SU-DHL-6 (cell line): ENCODE data around the gene SORL1.

Source experiments
- H2AFZ ChIP-seq: fragments of 200-600 bp; sonication (generic); 2 replicates; pipeline ENCODE4 v1.6.1; 2014; ENCODE audit warnings: low read depth, mild to moderate bottlenecking, moderate library complexity, mixed read lengths, antibody characterized with exemption, low read length; ENCODE audit not compliant: severe bottlenecking
- H3F3A ChIP-seq: fragments of 200-600 bp; shearing (Covaris generic); 2 replicates; pipeline ENCODE4 v1.6.0; 2016; ENCODE audit warnings: antibody characterized with exemption, mild to moderate bottlenecking; ENCODE audit not compliant: insufficient read depth
- H3K27ac ChIP-seq: fragments of 200-600 bp; sonication (generic); 2 replicates; pipeline ENCODE4 v1.5.1; 2016; ENCODE audit warnings: low read depth, mild to moderate bottlenecking, low read length, moderate library complexity, mixed read lengths
- H3K27me3 ChIP-seq: fragments of 200-600 bp; sonication (generic), shearing (Covaris generic); 2 replicates; pipeline ENCODE4 v1.6.0; 2014; ENCODE audit warnings: mild to moderate bottlenecking, low read length
- H3K36me3 ChIP-seq: fragments of 200-600 bp; sonication (generic); 2 replicates; pipeline ENCODE4 v1.6.1; 2014; ENCODE audit warnings: mild to moderate bottlenecking, low read length, mixed read lengths
- H3K4me2 ChIP-seq: fragments of 300-600, 200-600 bp; shearing (Covaris generic), sonication (generic); 2 replicates; pipeline ENCODE4 v1.6.0; 2014; ENCODE audit warnings: low read length, low read depth, mild to moderate bottlenecking; ENCODE audit not compliant: poor library complexity, severe bottlenecking
- H3K4me3 ChIP-seq: fragments of 200-600 bp; sonication (generic); 2 replicates; pipeline ENCODE4 v1.5.1; 2014; ENCODE audit warnings: antibody characterized with exemption, low read length, mild to moderate bottlenecking, mixed read lengths; ENCODE audit not compliant: insufficient read depth, poor library complexity, severe bottlenecking
- H3K79me2 ChIP-seq: fragments of 200-600 bp; sonication (generic); 2 replicates; pipeline ENCODE4 v1.6.1; 2014; ENCODE audit warnings: mild to moderate bottlenecking, low read length, moderate library complexity; ENCODE audit not compliant: insufficient read depth
- H3K9ac ChIP-seq: fragments of 200-600 bp; sonication (generic); 2 replicates; pipeline ENCODE4 v1.7.0; 2014; ENCODE audit warnings: mild to moderate bottlenecking, low read length
- H3K9me2 ChIP-seq: fragments of 200-600 bp; sonication (generic); replicated peaks from 2 replicates; pipeline ENCODE4 v1.6.1; 2014; ENCODE audit warnings: low read length; ENCODE audit not compliant: insufficient read depth
- H3K9me3 ChIP-seq: fragments of 200-600 bp; sonication (generic); 2 replicates; pipeline ENCODE4 v1.6.1; 2014; ENCODE audit warnings: low read length, mixed read lengths; ENCODE audit not compliant: insufficient read depth
- H4K20me1 ChIP-seq: fragments of 200-600 bp; sonication (generic); 2 replicates; pipeline ENCODE4 v1.6.1; 2014; ENCODE audit warnings: low read depth, mild to moderate bottlenecking, antibody characterized with exemption, low read length, moderate library complexity, mixed read lengths
- EZH2phosphoT487 ChIP-seq: fragments of 200-600 bp; sonication (generic), shearing (Covaris generic); conservative IDR thresholded peaks from 2 replicates; pipeline ENCODE4 v1.6.1; 2018; ENCODE audit warnings: mild to moderate bottlenecking, antibody characterized with exemption, low read length, moderate library complexity, mixed read lengths
- TF ChIP-seq, protein P1 (sequence below): fragments of 200-600 bp; sonication (generic); IDR thresholded peaks from one replicate; pipeline ENCODE4 v1.5.1; 2017; ENCODE audit warnings: antibody characterized with exemption, mild to moderate bottlenecking, low read length, moderate library complexity; ENCODE audit not compliant: insufficient read depth, poor library complexity, severe bottlenecking

SORL1 gene

DNA sequence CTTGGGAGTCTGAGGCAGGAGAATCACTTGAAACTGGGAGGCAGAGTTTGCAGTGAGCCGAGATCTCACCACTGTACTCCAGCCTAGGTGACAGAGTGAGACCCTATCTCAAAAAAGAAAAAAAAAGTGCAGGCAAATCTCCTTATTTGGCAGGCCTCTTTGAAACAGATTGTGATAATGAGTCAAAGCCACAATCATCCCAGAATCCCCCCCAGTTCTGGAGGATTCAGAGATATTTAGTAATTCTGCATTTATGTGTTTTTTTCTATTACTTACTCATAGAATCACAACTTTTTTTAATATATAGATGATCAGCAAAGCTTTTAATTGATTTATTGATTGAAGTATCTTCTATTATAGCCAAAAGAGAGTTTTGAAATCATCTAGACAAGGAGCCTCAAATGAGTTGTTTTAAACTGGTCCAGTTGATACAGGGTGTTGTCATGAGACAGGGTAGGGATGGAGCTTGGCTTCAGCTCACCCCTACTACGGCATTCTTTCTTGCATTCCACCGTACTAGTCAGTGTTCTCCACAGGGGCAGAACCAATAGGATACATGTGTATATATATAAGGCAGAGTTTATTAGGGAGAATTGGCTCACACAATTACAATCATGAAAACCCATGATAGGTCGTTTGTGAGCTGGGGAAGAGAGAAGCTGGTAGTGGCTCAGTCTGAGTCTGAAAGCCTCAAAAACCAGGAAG, 39.3 kb upstream of the SORL1 start:
- no peaks in the 10 kb centered on the region for H3K9me3 ChIP-seq
- TF ChIP-seq, protein P1, sequence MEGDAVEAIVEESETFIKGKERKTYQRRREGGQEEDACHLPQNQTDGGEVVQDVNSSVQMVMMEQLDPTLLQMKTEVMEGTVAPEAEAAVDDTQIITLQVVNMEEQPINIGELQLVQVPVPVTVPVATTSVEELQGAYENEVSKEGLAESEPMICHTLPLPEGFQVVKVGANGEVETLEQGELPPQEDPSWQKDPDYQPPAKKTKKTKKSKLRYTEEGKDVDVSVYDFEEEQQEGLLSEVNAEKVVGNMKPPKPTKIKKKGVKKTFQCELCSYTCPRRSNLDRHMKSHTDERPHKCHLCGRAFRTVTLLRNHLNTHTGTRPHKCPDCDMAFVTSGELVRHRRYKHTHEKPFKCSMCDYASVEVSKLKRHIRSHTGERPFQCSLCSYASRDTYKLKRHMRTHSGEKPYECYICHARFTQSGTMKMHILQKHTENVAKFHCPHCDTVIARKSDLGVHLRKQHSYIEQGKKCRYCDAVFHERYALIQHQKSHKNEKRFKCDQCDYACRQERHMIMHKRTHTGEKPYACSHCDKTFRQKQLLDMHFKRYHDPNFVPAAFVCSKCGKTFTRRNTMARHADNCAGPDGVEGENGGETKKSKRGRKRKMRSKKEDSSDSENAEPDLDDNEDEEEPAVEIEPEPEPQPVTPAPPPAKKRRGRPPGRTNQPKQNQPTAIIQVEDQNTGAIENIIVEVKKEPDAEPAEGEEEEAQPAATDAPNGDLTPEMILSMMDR: no peak
- no peak for TF ChIP-seq EZH2phosphoT487
- H3K9me2 ChIP-seq: no peaks in the 10 kb centered on the region
- H3K36me3 ChIP-seq: no peaks in the 10 kb centered on the region
- H3F3A ChIP-seq: peaks cover 7% of the 10 kb centered on the region; the same call in 1 of the 2 replicates
- no peak overlapping the region for H3K4me3 ChIP-seq
- H3K4me2 ChIP-seq: no peak overlapping the region
- no peak overlapping the region for H3K27ac ChIP-seq
- no peaks in the 10 kb centered on the region for H3K27me3 ChIP-seq
- H2AFZ ChIP-seq: no peak overlapping the region
- no peaks in the 10 kb centered on the region for H3K79me2 ChIP-seq
- H3K9ac ChIP-seq: no peak overlapping the region
- H4K20me1 ChIP-seq: no peaks in the 10 kb centered on the region

DNA sequence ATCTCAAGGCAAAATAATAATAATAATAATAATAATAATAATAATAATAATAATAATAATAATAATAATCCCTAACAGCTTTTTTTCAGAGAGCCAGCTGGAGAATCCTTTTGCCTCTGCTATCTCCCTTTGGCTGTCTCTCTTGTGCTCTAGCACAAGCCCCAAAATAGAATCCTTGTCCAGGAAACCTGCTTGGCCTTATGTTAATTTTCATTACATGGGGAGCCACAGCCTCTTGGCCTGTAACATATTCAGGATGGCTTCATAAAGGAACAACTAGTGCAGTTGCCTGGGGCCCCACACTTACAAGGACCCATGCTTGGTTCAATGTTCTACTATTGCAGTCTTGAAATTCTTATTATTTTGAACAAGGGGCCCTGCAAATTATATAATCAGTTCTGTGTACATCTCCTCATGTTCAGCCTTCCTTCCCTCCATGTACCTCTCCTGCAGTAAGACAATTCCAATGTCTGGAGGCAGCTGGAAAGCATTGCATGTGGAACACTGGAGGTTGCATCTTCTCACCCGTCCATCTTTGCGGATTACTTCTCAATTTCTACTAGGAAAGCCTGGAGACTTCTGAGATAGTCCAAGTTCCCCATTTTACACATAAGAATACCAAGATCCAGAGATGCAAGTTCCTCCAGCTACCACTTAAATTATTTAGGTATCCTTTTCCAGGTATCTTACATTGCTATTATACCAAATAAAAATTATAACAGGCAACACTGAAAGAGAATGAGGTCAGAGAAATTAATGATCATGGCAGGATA, 37.8 kb upstream of the SORL1 start:
- Histone ChIP-seq H3K9me2 (no peaks in the 10 kb centered on the region), H3K79me2 (no peaks in the 10 kb centered on the region), H3K9me3 (no peaks in the 10 kb centered on the region), H2AFZ (no peak overlapping the region), H3F3A (peaks cover 4% of the 10 kb centered on the region), H3K36me3 (no peaks in the 10 kb centered on the region), H3K4me3 (no peak overlapping the region), H3K27me3 (no peaks in the 10 kb centered on the region), H4K20me1 (no peaks in the 10 kb centered on the region), H3K4me2 (no peak overlapping the region), H3K27ac (no peak overlapping the region), H3K9ac (no peak overlapping the region)
- no peak for TF ChIP-seq EZH2phosphoT487
- TF ChIP-seq, protein P1: no peak

DNA sequence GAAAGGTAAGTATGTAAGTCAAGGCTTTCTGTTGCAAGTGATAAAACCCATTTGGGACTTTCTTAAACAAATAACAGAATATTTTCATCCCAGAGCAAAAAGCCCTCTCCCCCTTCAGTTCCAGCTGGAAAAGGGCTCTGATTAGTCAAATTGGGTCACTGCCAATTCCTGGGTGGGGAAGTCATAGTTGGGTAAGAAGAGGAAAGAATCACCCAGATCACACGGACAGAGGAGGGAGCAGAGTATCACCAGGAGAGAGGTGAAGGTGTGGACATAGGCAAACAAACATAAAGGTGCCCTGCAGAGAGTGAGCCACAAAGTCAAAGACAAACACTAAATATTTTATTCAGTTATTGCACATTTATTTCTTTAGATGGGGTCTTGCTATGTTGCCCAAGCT, 36.3 kb upstream of the SORL1 start:
- no peaks in the 10 kb centered on the region for H3K79me2 ChIP-seq
- no peak overlapping the region for H2AFZ ChIP-seq
- no peak overlapping the region for H3K27ac ChIP-seq
- no peak overlapping the region for H3K4me2 ChIP-seq
- peaks cover 11% of the 10 kb centered on the region for H3F3A ChIP-seq
- H3K9ac ChIP-seq: no peak overlapping the region
- H3K27me3 ChIP-seq: no peaks in the 10 kb centered on the region
- H3K4me3 ChIP-seq: no peak overlapping the region
- no peak for TF ChIP-seq EZH2phosphoT487
- TF ChIP-seq, protein P1: no peak
- H3K9me3 ChIP-seq: no peaks in the 10 kb centered on the region
- H4K20me1 ChIP-seq: no peaks in the 10 kb centered on the region
- H3K9me2 ChIP-seq: no peaks in the 10 kb centered on the region
- H3K36me3 ChIP-seq: no peaks in the 10 kb centered on the region
